ENCODE results near the gene MAGEA12. TPM values are rescaled to one million over a fixed set of nuclear protein-coding genes. Genes with fewer than 3 reads are reported as not detected.
"Not testable (repeated sequence)": the region's sequence is repeated elsewhere in the genome, so short reads cannot be mapped to it uniquely, and the experiment has no call there.

MAGEA12 gene
- total RNA-seq, 1 experiment from 2014 or later, result 60.6 TPM

GRCh38 chrX:152766562-152766961, 33.0 kb downstream of the MAGEA12 start:
- DNase-seq (ENCODE audit: low read depth), result not testable (repeated sequence)

GRCh38 chrX:152769549-152770289, 36.2 kb downstream of the MAGEA12 start, which contains the start of gene MAGEA6:
MAGEA6 (minus strand) TSS chrX:152769689; CDS start chrX:152767650, 2,039 bp downstream.
- not testable (repeated sequence) for DNase-seq (ENCODE audit: low read depth)

GRCh38 chrX:152787062-152787461, 53.5 kb downstream of the MAGEA12 start:
- not testable (repeated sequence) for DNase-seq (ENCODE audit: low read depth)

Other genes starting within 250 kb of the MAGEA12 start
- gene GABRQ, start 95.9 kb upstream of the MAGEA12 start, total RNA-seq (2014; rRNA removed; shearing (Covaris generic)), result 0.63 and 1.3 TPM in 2 replicates
- gene MAGEA3, start 35.0 kb upstream of the MAGEA12 start, total RNA-seq (2014; rRNA removed; shearing (Covaris generic)), result 116 and 128 TPM in 2 replicates
- not detected in 2 replicates for gene CSAG2, start 24.5 kb upstream of the MAGEA12 start, total RNA-seq (2014; rRNA removed; shearing (Covaris generic))
- 45.1 and 48.6 TPM in 2 replicates for gene MAGEA2B, start 19.1 kb upstream of the MAGEA12 start, total RNA-seq (2014; rRNA removed; shearing (Covaris generic))
- 12.9 and 20.9 TPM in 2 replicates for gene CSAG1, start within 50 bp of the MAGEA12 start, total RNA-seq (2014; rRNA removed; shearing (Covaris generic))
- 7.7 and 14.8 TPM in 2 replicates for gene MAGEA2, start 20.1 kb downstream of the MAGEA12 start, total RNA-seq (2014; rRNA removed; shearing (Covaris generic))
- 0.21 and 2.2 TPM in 2 replicates for gene CSAG3, start 25.5 kb downstream of the MAGEA12 start, total RNA-seq (2014; rRNA removed; shearing (Covaris generic))
- 115 and 118 TPM in 2 replicates for gene MAGEA6, start 35.9 kb downstream of the MAGEA12 start, total RNA-seq (2014; rRNA removed; shearing (Covaris generic))
- 38.2 and 45.0 TPM in 2 replicates for gene CETN2, start 97.0 kb downstream of the MAGEA12 start, total RNA-seq (2014; rRNA removed; shearing (Covaris generic))
- 11.5 TPM in 2 replicates for gene NSDHL, start 97.3 kb downstream of the MAGEA12 start, total RNA-seq (2014; rRNA removed; shearing (Covaris generic))
- gene ZNF185, start 164.3 kb downstream of the MAGEA12 start, total RNA-seq (2014; rRNA removed; shearing (Covaris generic)), result 3.6 and 4.0 TPM in 2 replicates

All from Daoy (cell line).